DND-41 (cell line): Measurements from ENCODE around the gene PJA1.

Source experiments
- ATAC-seq: fragments of 200-7000 bp; cut with Tn5 transposase; 3 replicates; pipeline ENCODE4 v1.9.1; 2021; ENCODE audit warnings: low read depth; ENCODE audit not compliant: insufficient read depth
- DNase-seq: peaks from one replicate; pipeline ENCODE4 v3.0.0-alpha.2; 2020
- H2AFZ ChIP-seq: 2 replicates; pipeline ENCODE4 v1.6.0; 2012; ENCODE audit warnings: low read depth, low read length
- H3K27ac ChIP-seq: 2 replicates; pipeline ENCODE4 v1.5.1; 2012; ENCODE audit warnings: low read length, inconsistent platforms
- H3K27me3 ChIP-seq: fragments of 200-600 bp; sonication (generic); 2 replicates; pipeline ENCODE4 v1.6.0; 2012; ENCODE audit warnings: low read length, mild to moderate bottlenecking, inconsistent platforms; ENCODE audit not compliant: insufficient read depth, poor library complexity
- H3K36me3 ChIP-seq: 2 replicates; pipeline ENCODE4 v1.5.1; 2012; ENCODE audit warnings: low read length, inconsistent platforms; ENCODE audit not compliant: insufficient read depth
- H3K4me1 ChIP-seq: 2 replicates; pipeline ENCODE4 v1.5.1; 2012; ENCODE audit warnings: mild to moderate bottlenecking, low read length; ENCODE audit not compliant: insufficient read depth
- H3K4me2 ChIP-seq: 2 replicates; pipeline ENCODE4 v1.6.0; 2012; ENCODE audit warnings: mild to moderate bottlenecking, moderate library complexity, low read length, inconsistent platforms; ENCODE audit not compliant: insufficient read depth
- H3K4me3 ChIP-seq, 2 experiments: fragments of 200-600 bp in 1 of 2; shearing (Covaris generic) in 1 of 2; 2 replicates each; pipeline ENCODE4 v1.5.1; 2012 to 2016; ENCODE audit warnings: inconsistent platforms in 2 of 2, low read length in 2 of 2, mild to moderate bottlenecking in 2 of 2, low read depth in 1 of 2, moderate library complexity in 1 of 2
- H3K79me2 ChIP-seq: 2 replicates; pipeline ENCODE4 v1.6.0; 2012; ENCODE audit warnings: low read length, inconsistent platforms; ENCODE audit not compliant: insufficient read depth
- H3K9ac ChIP-seq: 2 replicates; pipeline ENCODE4 v1.6.0; 2012; ENCODE audit warnings: low read depth, mild to moderate bottlenecking, inconsistent platforms, low read length, moderate library complexity
- H3K9me3 ChIP-seq: 2 replicates; pipeline ENCODE4 v1.5.1; 2012; ENCODE audit warnings: low read length, moderate library complexity, mild to moderate bottlenecking, inconsistent platforms; ENCODE audit not compliant: insufficient read depth, severe bottlenecking
- H4K20me1 ChIP-seq: 2 replicates; pipeline ENCODE4 v1.6.0; 2012; ENCODE audit warnings: low read length; ENCODE audit not compliant: insufficient read depth
- EZH2 ChIP-seq: IDR thresholded peaks from 3 replicates; pipeline ENCODE4 v1.6.1; 2012; ENCODE audit warnings: borderline replicate concordance, low read depth, mild to moderate bottlenecking, moderate library complexity, low read length, inconsistent platforms; ENCODE audit not compliant: severe bottlenecking
- TF ChIP-seq, protein P1 (sequence below): IDR thresholded peaks from 2 replicates; pipeline ENCODE4 v1.5.1; 2012; ENCODE audit warnings: borderline replicate concordance, low read length, moderate library complexity, mild to moderate bottlenecking; ENCODE audit not compliant: poor library complexity, severe bottlenecking; ENCODE audit errors: extremely low read depth

Gene PJA1

DNA sequence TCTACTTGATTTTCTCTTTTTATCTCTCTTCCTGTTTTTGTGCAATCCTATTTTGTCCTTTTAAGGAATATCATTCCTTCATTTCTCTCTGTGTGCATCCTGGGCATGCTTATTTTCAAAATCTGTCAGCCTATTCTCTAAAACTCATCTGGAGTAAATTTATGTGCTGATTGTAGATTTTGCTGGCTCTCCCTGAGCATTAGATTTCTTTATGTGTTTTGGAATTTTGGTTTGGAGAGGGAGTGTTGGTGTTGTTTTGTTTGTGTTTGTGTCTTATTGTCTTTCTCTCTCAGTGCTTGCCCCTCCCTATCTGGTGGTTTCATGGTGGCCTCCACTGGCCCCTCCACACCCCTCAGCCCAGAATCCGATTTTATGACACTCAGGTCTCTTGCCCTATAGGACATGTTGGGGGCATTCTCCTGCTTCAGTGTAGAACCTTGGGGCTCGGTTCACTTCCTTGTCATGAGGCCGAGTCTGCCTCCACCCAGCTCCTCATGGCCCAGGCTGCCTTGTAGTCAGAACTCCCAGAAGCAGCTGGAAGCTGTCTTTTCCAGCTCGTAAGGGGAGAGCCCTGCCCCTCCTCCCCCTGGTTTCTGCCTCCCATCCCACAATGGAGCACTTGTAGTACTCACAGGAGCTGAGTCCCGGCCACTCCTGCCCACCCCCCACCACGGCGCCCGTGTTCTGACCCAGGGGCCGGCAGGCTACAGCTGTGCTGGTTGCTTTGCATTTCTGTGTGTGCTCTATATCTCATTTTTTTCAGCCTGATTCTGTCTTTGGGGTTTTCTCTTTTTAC lies 24.5 kb upstream of the PJA1 start:
- no peaks in the 10 kb centered on the region for H3K4me1 ChIP-seq
- no peaks in the 10 kb centered on the region for H4K20me1 ChIP-seq
- H3K27ac ChIP-seq = no peak overlapping the region
- TF ChIP-seq EZH2 = no peak
- TF ChIP-seq, protein P1, sequence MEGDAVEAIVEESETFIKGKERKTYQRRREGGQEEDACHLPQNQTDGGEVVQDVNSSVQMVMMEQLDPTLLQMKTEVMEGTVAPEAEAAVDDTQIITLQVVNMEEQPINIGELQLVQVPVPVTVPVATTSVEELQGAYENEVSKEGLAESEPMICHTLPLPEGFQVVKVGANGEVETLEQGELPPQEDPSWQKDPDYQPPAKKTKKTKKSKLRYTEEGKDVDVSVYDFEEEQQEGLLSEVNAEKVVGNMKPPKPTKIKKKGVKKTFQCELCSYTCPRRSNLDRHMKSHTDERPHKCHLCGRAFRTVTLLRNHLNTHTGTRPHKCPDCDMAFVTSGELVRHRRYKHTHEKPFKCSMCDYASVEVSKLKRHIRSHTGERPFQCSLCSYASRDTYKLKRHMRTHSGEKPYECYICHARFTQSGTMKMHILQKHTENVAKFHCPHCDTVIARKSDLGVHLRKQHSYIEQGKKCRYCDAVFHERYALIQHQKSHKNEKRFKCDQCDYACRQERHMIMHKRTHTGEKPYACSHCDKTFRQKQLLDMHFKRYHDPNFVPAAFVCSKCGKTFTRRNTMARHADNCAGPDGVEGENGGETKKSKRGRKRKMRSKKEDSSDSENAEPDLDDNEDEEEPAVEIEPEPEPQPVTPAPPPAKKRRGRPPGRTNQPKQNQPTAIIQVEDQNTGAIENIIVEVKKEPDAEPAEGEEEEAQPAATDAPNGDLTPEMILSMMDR = no peak
- no peak overlapping the region for H3K4me3 ChIP-seq
- no peak overlapping the region for H3K9ac ChIP-seq
- DNase-seq (no peak), ATAC-seq (no peak)
- H3K79me2 ChIP-seq = no peaks in the 10 kb centered on the region
- H3K9me3 ChIP-seq = no peaks in the 10 kb centered on the region
- H3K36me3 ChIP-seq = no peaks in the 10 kb centered on the region
- H3K4me2 ChIP-seq = no peak overlapping the region
- no peak overlapping the region for H2AFZ ChIP-seq
- H3K27me3 ChIP-seq = no peaks in the 10 kb centered on the region

- Histone ChIP-seq H3K9ac (no peak overlapping the region), H2AFZ (no peak overlapping the region), H4K20me1 (no peaks in the 10 kb centered on the region), H3K27ac (no peak overlapping the region), H3K4me3 (no peak overlapping the region), H3K4me2 (no peak overlapping the region), H3K79me2 (no peaks in the 10 kb centered on the region), H3K27me3 (no peaks in the 10 kb centered on the region), H3K9me3 (no peaks in the 10 kb centered on the region), H3K36me3 (no peaks in the 10 kb centered on the region), H3K4me1 (no peaks in the 10 kb centered on the region)
- TF ChIP-seq EZH2 = no peak
- TF ChIP-seq, protein P1 = no peak
- DNase-seq (no peak), ATAC-seq (no peak)
Observed at GRCh38 chrX:69186651-69187050, 21.4 kb upstream of the PJA1 start.

DNA sequence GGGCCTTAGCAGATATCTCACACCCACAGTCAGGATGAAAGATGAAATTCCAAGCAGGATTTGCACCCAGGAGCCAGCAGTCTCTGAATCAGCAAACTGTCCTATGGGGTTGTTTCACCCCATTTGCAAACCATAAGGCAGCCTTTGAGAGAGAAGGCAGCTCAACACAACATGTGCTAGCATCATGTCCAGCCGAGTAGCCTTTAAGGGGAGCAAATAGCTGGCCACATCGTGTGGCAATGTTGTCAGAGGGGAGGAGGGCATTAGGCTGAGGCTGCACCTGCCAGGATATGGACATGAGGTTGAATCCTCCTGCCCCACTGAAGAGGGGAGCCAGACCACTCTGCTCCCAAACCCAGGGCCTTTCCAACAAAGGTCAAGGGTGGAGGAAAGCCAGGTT lies 20.6 kb upstream of the PJA1 start:
- Histone ChIP-seq H3K4me1 (no peaks in the 10 kb centered on the region), H4K20me1 (no peaks in the 10 kb centered on the region), H3K4me2 (no peak overlapping the region), H3K9ac (no peak overlapping the region), H3K79me2 (no peaks in the 10 kb centered on the region), H3K27me3 (no peaks in the 10 kb centered on the region), H2AFZ (no peak overlapping the region), H3K36me3 (no peaks in the 10 kb centered on the region), H3K27ac (no peak overlapping the region), H3K9me3 (no peaks in the 10 kb centered on the region), H3K4me3 (no peak overlapping the region)
- no peak for TF ChIP-seq EZH2
- TF ChIP-seq, protein P1 = no peak
- ATAC-seq = no peak
- no peak for DNase-seq
